Hepatocyte (in vitro differentiated cells): ENCODE measurements around the gene URM1. TPM values are rescaled to one million over a fixed set of nuclear protein-coding genes. Genes with fewer than 3 reads are reported as not detected.

Experiments
- DNase-seq: peaks from one replicate; pipeline ENCODE4 v3.0.0-alpha.2; 2016; ENCODE audit warnings: low spot score
- H2AFZ ChIP-seq: fragments of 200-600 bp; sonication (generic); 2 replicates; pipeline ENCODE4 v1.6.0; 2016; ENCODE audit warnings: antibody characterized with exemption, mild to moderate bottlenecking
- H3K27ac ChIP-seq: fragments of 200-600 bp; sonication (generic); 2 replicates; pipeline ENCODE4 v1.5.1; 2016; ENCODE audit warnings: mild to moderate bottlenecking
- H3K27me3 ChIP-seq: fragments of 200-600 bp; sonication (generic); 2 replicates; pipeline ENCODE4 v1.6.1; 2016
- H3K36me3 ChIP-seq: fragments of 200-600 bp; sonication (generic); replicated peaks from 2 replicates; pipeline ENCODE4 v1.5.1; 2016; ENCODE audit warnings: low read depth; ENCODE audit not compliant: insufficient read depth
- H3K4me1 ChIP-seq: fragments of 200-600 bp; sonication (generic); 2 replicates; pipeline ENCODE4 v1.5.1; 2016; ENCODE audit warnings: mild to moderate bottlenecking, moderate library complexity; ENCODE audit not compliant: insufficient read depth
- H3K4me2 ChIP-seq: fragments of 200-600 bp; sonication (generic); 2 replicates; pipeline ENCODE4 v1.6.0; 2016
- H3K4me3 ChIP-seq: fragments of 200-600 bp; sonication (generic); 2 replicates; pipeline ENCODE4 v1.5.1; 2016; ENCODE audit warnings: mild to moderate bottlenecking
- H3K79me2 ChIP-seq: fragments of 200-600 bp; sonication (generic); 2 replicates; pipeline ENCODE4 v1.6.0; 2017; ENCODE audit warnings: mild to moderate bottlenecking
- H3K9me2 ChIP-seq: fragments of 200-600 bp; sonication (generic); replicated peaks from 2 replicates; pipeline ENCODE4 v1.6.0; 2017; ENCODE audit warnings: mild to moderate bottlenecking; ENCODE audit not compliant: insufficient read depth
- H3K9me3 ChIP-seq: fragments of 200-600 bp; sonication (generic); 2 replicates; pipeline ENCODE4 v1.5.1; 2016; ENCODE audit warnings: low read depth, mild to moderate bottlenecking
- H4K20me1 ChIP-seq: fragments of 200-600 bp; sonication (generic); 2 replicates; pipeline ENCODE4 v1.6.0; 2016; ENCODE audit warnings: mild to moderate bottlenecking; ENCODE audit not compliant: insufficient read depth, poor library complexity, severe bottlenecking
- EZH2 ChIP-seq: fragments of 200-600 bp; sonication (generic); IDR thresholded peaks from 2 replicates; pipeline ENCODE4 v1.6.1; 2016; ENCODE audit warnings: antibody characterized with exemption, mild to moderate bottlenecking, borderline replicate concordance
- EZH2phosphoT487 ChIP-seq: fragments of 200-600 bp; sonication (generic); IDR thresholded peaks from one replicate; pipeline ENCODE4 v1.6.1; 2018; ENCODE audit warnings: antibody characterized with exemption, mild to moderate bottlenecking, low read depth, moderate library complexity; ENCODE audit not compliant: unreplicated experiment, severe bottlenecking
- WGBS: methylation state at CpG from one replicate; pipeline ENCODE4 v1.1.6; 2016; ENCODE audit warnings: low lambda C conversion rate; ENCODE audit errors: missing lambda C conversion rate; 5-methylcytosine and 5-hydroxymethylcytosine counted together
- polyA plus RNA-seq: library from polyadenylated mRNA; unstranded; fragments of >200 nt; fragmentation: Nextera tagmentation; extraction: Ambion mirVana; gene quantifications from 2 replicates; pipeline ENCODE4 v1.2.1, GENCODE V29; 2016
- total RNA-seq: library from RNA; depleted of rRNA; stranded (reverse); fragments of >200 nt; gene quantifications from 2 replicates; pipeline ENCODE4 v1.2.3, GENCODE V29; 2014
- TF ChIP-seq, protein P1 (sequence below): fragments of 200-600 bp; sonication (generic); IDR thresholded peaks from 2 replicates; pipeline ENCODE4 v1.5.1; 2016; ENCODE audit warnings: antibody characterized with exemption, mild to moderate bottlenecking; ENCODE audit not compliant: poor library complexity

URM1 gene
- total and polyA plus RNA-seq, 2 experiments from 2014 or later, result 32.7 to 55.7 TPM

DNA sequence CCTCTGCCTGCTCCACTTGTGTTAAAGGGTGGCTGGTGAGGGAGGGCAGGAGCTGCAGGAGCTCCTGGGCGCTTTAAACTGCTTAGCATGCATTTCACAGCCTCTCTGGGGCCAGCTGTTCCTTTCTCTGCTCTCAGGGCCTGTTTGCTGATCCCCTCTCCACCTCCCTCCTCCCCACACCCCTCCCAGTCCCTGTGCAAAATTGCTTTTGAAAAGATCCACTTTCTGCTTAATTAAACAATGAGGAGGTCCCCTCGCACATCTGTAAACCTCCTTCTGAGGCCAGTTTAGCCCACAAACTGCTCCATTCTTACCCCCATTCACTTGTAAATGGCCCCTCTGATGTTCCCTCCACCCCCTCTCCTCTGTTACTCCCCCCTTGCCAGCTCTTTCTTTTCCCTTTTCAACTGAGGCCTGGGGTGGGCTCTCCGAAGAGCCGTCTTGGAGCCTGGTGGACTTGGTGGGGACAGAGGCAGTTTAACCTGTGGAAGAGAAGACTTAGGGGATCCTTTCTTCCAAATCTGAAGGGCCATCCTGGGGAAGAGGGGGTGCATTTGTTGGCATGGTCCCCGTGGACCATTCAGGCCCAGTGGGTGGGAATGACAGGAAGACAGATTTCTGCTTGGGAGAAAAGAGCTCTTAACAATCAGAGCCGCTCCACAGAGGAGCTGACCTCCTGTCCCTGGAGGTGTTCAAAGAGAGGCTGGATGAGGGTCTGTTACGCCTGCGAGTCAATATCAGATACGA is 12.0 kb downstream of the URM1 start:
- Histone ChIP-seq H3K36me3 (no peaks in the 10 kb centered on the region), H3K27ac (no peak overlapping the region), H3K4me2 (no peak overlapping the region), H3K4me1 (no peaks in the 10 kb centered on the region), H3K27me3 (no peaks in the 10 kb centered on the region), H3K79me2 (no peaks in the 10 kb centered on the region), H3K9me3 (no peaks in the 10 kb centered on the region), H3K4me3 (no peak overlapping the region), H3K9me2 (no peaks in the 10 kb centered on the region), H4K20me1 (no peaks in the 10 kb centered on the region), H2AFZ (no peak overlapping the region)
- WGBS, result 73% methylated on average over 9 of the region's 9 CpGs
- TF ChIP-seq EZH2phosphoT487 (no peak), EZH2 (no peak)
- TF ChIP-seq, protein P1, sequence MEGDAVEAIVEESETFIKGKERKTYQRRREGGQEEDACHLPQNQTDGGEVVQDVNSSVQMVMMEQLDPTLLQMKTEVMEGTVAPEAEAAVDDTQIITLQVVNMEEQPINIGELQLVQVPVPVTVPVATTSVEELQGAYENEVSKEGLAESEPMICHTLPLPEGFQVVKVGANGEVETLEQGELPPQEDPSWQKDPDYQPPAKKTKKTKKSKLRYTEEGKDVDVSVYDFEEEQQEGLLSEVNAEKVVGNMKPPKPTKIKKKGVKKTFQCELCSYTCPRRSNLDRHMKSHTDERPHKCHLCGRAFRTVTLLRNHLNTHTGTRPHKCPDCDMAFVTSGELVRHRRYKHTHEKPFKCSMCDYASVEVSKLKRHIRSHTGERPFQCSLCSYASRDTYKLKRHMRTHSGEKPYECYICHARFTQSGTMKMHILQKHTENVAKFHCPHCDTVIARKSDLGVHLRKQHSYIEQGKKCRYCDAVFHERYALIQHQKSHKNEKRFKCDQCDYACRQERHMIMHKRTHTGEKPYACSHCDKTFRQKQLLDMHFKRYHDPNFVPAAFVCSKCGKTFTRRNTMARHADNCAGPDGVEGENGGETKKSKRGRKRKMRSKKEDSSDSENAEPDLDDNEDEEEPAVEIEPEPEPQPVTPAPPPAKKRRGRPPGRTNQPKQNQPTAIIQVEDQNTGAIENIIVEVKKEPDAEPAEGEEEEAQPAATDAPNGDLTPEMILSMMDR, result no peak
- DNase-seq, result no peak

DNA sequence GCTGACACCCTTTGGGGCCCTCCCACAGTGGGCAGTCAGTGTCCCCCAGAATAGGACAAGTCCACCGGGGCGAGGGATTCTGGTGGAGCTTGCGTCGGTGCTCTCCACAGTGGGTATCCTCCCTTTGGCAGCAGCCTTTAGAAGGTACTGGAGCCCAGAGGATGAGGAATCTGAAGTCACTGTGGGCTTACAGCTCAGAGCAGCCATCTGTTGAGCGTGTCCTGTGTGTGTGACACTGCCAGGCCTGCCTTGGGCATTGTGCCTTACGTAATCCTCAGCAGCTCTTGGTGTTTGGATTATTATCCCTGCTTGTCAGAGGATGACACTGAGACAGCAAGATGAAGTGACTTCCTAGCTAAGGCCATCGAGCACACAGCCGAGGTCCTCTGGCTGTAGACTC is 12.6 kb downstream of the URM1 start:
- Histone ChIP-seq H3K36me3 (no peaks in the 10 kb centered on the region), H3K9me3 (no peaks in the 10 kb centered on the region), H3K4me1 (no peaks in the 10 kb centered on the region), H3K4me3 (no peak overlapping the region), H3K79me2 (no peaks in the 10 kb centered on the region), H2AFZ (no peak overlapping the region), H4K20me1 (no peaks in the 10 kb centered on the region), H3K27me3 (peaks cover 3% of the 10 kb centered on the region), H3K27ac (no peak overlapping the region), H3K4me2 (no peak overlapping the region), H3K9me2 (no peaks in the 10 kb centered on the region)
- 88% methylated on average over 8 of the region's 8 CpGs for WGBS
- DNase-seq, result no peak
- TF ChIP-seq, protein P1, result no peak
- TF ChIP-seq EZH2, result no peak
- no peak for TF ChIP-seq EZH2phosphoT487

DNA sequence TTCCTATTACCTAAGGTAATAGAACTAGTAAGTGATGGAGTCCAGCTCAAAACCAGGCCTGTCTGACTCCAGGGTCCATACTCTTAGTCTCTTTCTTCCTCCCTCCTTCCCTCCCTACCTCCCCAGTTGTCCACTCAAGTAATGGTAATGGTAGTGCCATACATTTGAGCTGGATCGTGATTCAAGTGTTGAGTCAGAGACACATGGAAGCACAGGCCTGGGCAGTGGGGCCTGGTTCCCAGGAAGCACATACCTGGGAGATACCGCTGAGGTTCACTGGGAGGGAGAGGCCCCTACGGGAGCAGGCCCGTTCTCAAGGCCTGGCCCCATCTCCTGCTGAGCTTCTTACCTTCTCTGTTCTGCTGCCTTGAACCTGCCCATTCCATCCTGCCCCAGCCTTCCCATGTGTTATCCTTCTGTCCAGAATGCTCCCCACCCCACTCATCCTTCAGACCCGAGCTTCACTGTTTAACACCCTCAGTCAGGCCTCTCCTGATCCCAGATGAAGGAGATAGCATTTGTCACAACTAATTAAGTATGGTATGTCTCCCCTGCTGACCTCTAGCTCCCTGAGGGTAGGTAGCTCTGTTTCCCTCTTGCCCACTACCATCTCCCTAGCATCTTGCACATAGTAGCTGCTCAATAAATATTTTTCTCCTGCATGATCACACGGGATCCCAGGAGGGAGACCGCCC is 13.8 kb downstream of the URM1 start:
- H3K27me3 ChIP-seq, result peaks cover 14% of the 10 kb centered on the region
- DNase-seq, result no peak
- no peaks in the 10 kb centered on the region for H3K4me1 ChIP-seq
- H3K36me3 ChIP-seq, result no peaks in the 10 kb centered on the region
- TF ChIP-seq EZH2 (no peak), EZH2phosphoT487 (no peak)
- TF ChIP-seq, protein P1, result no peak
- H3K4me2 ChIP-seq, result no peak overlapping the region
- no peak overlapping the region for H3K4me3 ChIP-seq
- H3K9me2 ChIP-seq, result no peaks in the 10 kb centered on the region
- no peak overlapping the region for H2AFZ ChIP-seq
- no peaks in the 10 kb centered on the region for H3K79me2 ChIP-seq
- H3K9me3 ChIP-seq, result no peaks in the 10 kb centered on the region
- 83% methylated on average over 7 of the region's 7 CpGs for WGBS
- no peaks in the 10 kb centered on the region for H4K20me1 ChIP-seq
- no peak overlapping the region for H3K27ac ChIP-seq
